Epithelial cell of esophagus (primary cell): ENCODE data around the gene MYO9A.

Experiments
- DNase-seq: peaks from one replicate; pipeline ENCODE4 v3.0.0; 2010; ENCODE audit warnings: low read depth
- H3K4me3 ChIP-seq: 2 replicates; pipeline ENCODE4 v1.5.1; 2011; ENCODE audit warnings: mild to moderate bottlenecking, low read length, control low read depth
- CTCF ChIP-seq: IDR thresholded peaks from 2 replicates; pipeline ENCODE4 v1.5.1; 2011; ENCODE audit warnings: low read depth, mild to moderate bottlenecking, low read length, control low read depth, inconsistent platforms; ENCODE audit not compliant: insufficient read depth; ENCODE audit errors: missing control alignments

The MYO9A gene

GRCh38 chr15:72153269-72154000 lies 35.5 kb upstream of the MYO9A start:
- no peak overlapping the region for H3K4me3 ChIP-seq
- no peak for TF ChIP-seq CTCF
- DNase-seq: no peak

DNA sequence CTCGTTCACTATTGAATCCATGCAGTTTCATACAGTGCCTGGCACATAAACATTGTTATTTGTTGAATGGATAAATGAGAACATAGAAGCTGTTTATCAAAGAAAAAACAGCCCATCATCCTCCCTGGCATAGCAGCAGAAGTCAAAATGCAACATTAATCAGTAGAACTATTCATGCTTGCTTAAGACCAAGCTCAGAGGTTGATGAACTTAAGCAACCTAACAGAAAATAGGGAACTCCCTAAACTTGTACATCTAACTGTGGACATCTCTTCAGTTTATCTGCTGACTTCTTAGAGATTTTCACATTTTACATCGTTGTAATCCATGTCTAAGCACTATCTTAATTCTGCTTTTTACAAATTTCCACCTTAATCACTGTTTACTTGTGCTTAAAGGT lies 29.5 kb upstream of the MYO9A start:
- H3K4me3 ChIP-seq: no peak overlapping the region
- no peak for DNase-seq
- no peak for TF ChIP-seq CTCF

GRCh38 chr15:72146934-72147333 lies 29.0 kb upstream of the MYO9A start:
- DNase-seq: no peak
- H3K4me3 ChIP-seq: no peak overlapping the region
- no peak for TF ChIP-seq CTCF

DNA sequence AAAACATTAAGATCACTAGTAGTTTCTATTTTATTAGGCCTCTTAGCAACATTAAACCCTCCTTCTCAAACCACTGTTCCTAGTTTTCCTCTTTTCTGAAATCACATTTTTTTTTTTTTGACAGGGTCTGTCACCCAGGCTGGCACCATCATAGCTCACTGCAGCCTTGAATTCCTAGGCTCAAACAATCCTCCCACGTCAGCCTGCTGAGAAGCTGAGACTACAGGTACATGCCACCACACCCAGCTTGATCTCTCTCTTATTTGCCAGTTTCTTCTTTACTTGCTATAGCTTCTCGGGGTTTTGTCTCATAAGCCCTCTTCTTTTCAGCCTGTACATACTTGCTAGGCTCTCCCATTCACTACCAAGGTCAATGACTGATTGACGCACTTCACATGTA lies 28.3 kb upstream of the MYO9A start:
- DNase-seq: no peak
- TF ChIP-seq CTCF: no peak
- no peak overlapping the region for H3K4me3 ChIP-seq

DNA sequence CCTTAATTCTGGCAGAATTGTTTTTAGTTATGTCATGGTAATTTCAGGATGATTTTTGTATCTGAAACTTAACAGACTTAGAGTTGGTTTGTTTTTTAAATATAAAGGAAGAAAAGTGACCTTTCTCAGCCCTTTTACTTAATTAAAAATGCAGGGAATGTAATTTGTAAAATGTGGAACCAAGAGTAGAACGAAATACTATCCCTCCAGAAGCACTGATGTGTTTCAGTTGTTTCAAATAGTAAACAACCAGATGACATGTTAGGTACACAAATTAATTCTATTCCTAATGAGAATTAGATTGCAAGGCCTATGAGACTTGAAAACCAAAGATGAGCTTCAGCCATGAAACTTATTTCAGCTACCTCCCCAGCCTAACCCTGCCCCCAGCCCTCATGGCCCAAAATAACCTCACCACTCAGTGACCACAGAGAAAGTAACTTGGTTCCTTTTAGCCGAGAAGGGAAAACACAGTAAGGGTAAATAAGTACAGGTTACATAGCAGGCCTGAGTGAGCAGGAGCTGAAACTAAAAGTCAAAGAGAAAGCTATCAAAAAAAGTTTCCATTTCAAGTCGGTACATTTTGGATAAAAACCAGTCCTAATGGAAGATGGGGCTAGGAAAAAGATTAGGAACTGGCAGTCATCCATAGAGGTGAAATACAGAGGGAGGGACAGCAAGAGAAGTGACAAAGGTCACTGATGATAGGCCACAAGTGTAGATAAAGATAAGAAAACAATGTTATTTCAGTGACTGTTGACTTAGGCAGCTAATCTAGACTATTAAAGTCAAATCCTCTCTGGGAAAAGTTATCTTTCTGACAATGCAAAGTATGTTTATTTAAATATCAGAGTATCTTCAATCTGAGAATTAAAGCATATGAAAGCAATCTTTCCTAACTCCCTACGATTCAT lies 23.5 kb upstream of the MYO9A start:
- TF ChIP-seq CTCF: no peak
- H3K4me3 ChIP-seq: no peak overlapping the region
- no peak for DNase-seq

DNA sequence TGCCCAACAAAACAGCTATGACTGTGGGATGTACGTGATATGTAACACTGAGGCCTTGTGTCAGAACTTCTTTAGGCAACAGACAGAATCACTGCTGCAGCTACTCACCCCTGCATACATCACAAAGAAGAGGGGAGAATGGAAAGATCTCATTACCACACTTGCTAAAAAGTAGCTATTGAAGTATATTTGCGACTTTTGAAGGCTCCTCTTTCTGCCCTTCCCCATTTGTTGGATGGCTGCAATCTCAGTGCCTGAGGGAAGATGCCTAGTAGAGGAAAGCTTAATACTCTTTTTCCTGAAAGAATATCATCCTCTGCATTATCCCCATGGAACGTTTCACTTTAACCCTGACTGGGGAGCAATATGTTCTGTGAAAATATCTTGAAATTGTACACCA lies 22.1 kb upstream of the MYO9A start:
- H3K4me3 ChIP-seq: no peak overlapping the region
- TF ChIP-seq CTCF: no peak
- DNase-seq: no peak
